ENCODE results near the gene CFAP53. TPM values are rescaled to one million over a fixed set of nuclear protein-coding genes. Genes with fewer than 3 reads are reported as not detected.

CFAP53 gene
- polyA plus RNA-seq, 2 of the 4 experiments (the other 2 are of a cell fraction): 0.54 to 0.66 TPM

DNA sequence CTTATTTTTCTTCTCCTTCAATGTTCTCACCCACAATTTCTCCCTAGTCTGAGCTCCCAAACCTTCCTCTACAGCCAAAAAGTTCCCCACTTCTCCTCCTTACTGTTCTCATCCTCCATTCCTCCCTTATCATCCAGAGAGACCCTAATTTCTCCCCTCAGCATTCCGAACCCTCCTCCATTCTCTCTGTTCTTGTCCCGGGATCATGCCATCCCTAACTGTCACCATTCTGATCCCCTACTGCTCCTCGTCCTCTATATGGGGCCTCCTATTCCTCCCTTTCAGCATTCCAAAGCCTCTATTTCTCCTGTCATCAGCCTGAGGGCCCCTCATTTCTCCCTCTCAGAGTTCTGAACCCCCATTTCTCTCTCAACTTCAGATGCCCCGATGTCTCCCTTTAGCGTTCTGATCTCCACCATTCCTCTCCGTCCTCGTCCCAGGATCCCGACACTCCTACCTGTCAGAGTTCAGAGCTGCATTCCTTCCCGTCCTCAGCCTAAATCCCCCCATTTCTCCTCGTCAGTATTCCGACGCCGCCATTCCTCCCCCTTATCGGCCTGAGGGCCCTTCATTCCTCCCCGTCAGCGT is 14.5 kb upstream of the CFAP53 start:
- Histone ChIP-seq H3K9me3 (no peaks in the 10 kb centered on the region), H3K4me2 (peak overlapping the region; percentile 90), H3K27ac (peak overlapping the region; percentile 92 to 95), H3K4me1 (peaks cover 26% of the 10 kb centered on the region; the same call in 2 of the 3 replicates), H3K4me3 (peak overlapping the region; percentile 87)
- DNase-seq (ENCODE audit: low read depth in 1 of 2, low spot score in 1 of 2) (no peak), FAIRE-seq (no peak), ATAC-seq (no peak)
- ChIA-PET CTCF (interaction anchor here (1.2 to 1.4 kb wide), 2 partner anchors 9 to 12 kb away, joined by 5 read pairs; no protein-coding TSS in a partner anchor), POLR2A (interaction anchor here (1.2 to 1.5 kb wide), 3 partner anchors 14 to 94 kb away, joined by 5 to 14 read pairs (median 10); partner anchors contain the start of genes CFAP53 and SKA1)
- WGBS (ENCODE audit: missing lambda C conversion rate): under 1% methylated on average over 16 of the region's 16 CpGs
- TF ChIP-seq NPAS2 (CRISPR knock-in tag; IDR thresholded peaks at IDR 0.05; ENCODE audit: borderline replicate concordance): no peak
- no peak for TF ChIP-seq HOXB5 (CRISPR knock-in tag; IDR thresholded peaks at IDR 0.05)
- TF ChIP-seq BCL3 (IDR thresholded peaks at IDR 0.05): no peak
- TF ChIP-seq RAD21 (conservative IDR thresholded peaks at IDR 0.05 in 1 of 2, IDR thresholded peaks at IDR 0.05 in 1 of 2): no peak
- no peak for TF ChIP-seq PBX3 (IDR thresholded peaks at IDR 0.05)
- TF ChIP-seq KDM5A (IDR thresholded peaks at IDR 0.05): no peak
- no peak for TF ChIP-seq EHF (CRISPR knock-in tag; IDR thresholded peaks at IDR 0.05)
- TF ChIP-seq, protein P1, sequence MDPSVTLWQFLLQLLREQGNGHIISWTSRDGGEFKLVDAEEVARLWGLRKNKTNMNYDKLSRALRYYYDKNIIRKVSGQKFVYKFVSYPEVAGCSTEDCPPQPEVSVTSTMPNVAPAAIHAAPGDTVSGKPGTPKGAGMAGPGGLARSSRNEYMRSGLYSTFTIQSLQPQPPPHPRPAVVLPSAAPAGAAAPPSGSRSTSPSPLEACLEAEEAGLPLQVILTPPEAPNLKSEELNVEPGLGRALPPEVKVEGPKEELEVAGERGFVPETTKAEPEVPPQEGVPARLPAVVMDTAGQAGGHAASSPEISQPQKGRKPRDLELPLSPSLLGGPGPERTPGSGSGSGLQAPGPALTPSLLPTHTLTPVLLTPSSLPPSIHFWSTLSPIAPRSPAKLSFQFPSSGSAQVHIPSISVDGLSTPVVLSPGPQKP (IDR thresholded peaks at IDR 0.05; ENCODE audit: low read depth, low read length): no peak
- no peak for TF ChIP-seq HEYL (CRISPR knock-in tag; IDR thresholded peaks at IDR 0.05)
- TF ChIP-seq, protein P2, sequence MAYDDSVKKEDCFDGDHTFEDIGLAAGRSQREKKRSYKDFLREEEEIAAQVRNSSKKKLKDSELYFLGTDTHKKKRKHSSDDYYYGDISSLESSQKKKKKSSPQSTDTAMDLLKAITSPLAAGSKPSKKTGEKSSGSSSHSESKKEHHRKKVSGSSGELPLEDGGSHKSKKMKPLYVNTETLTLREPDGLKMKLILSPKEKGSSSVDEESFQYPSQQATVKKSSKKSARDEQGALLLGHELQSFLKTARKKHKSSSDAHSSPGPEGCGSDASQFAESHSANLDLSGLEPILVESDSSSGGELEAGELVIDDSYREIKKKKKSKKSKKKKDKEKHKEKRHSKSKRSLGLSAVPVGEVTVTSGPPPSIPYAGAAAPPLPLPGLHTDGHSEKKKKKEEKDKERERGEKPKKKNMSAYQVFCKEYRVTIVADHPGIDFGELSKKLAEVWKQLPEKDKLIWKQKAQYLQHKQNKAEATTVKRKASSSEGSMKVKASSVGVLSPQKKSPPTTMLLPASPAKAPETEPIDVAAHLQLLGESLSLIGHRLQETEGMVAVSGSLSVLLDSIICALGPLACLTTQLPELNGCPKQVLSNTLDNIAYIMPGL (CRISPR knock-in tag; IDR thresholded peaks at IDR 0.05; ENCODE audit: borderline replicate concordance): no peak
- TF ChIP-seq HOXB13 (CRISPR knock-in tag; IDR thresholded peaks at IDR 0.05; ENCODE audit: low read depth): no peak

GRCh38 chr18:50279752-50280151 is 13.5 kb upstream of the CFAP53 start:
- no peak for FAIRE-seq
- ChIA-PET POLR2A (no interaction called here), CTCF (interaction anchor here (0.6 to 1.2 kb wide), 2 partner anchors 12 to 77 kb away, joined by 3 read pairs; no protein-coding TSS in a partner anchor)
- Histone ChIP-seq H3K4me1 (peaks cover 26% of the 10 kb centered on the region; the same call in 2 of the 3 replicates), H3K27ac (no peak overlapping the region), H3K9me3 (no peaks in the 10 kb centered on the region), H3K4me2 (peak overlapping the region; percentile 90), H3K4me3 (no peak overlapping the region)
- WGBS (ENCODE audit: missing lambda C conversion rate): 75% methylated on average over 2 of the region's 7 CpGs
- no peak for DNase-seq (ENCODE audit: low read depth in 1 of 2, low spot score in 1 of 2)
- TF ChIP-seq GATA3 (IDR thresholded peaks at IDR 0.05; ENCODE audit: borderline replicate concordance) (no peak), FOSB (CRISPR knock-in tag; IDR thresholded peaks at IDR 0.05) (no peak), RARB (CRISPR knock-in tag; IDR thresholded peaks at IDR 0.05) (no peak), CBX2 (IDR thresholded peaks at IDR 0.05; ENCODE audit: borderline replicate concordance, low read depth) (no peak)
- no peak for ATAC-seq

DNA sequence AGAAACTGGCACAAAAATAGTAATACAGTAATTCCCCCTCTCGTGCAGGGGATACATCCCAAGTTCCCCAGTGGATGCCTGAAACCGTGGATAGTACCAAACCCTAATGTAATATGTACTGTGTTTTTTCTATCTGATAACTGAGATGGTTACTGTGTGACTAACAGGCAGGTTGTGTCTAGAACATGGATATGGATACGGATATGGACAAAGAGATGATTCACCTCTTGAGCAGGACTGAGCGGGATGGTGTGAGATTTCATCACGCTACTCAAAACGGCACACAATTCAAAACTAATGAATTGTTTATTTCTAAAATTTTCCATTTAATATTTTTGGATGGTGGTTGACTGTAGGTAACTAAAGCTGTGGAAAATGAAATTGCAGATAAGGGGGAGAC is 11.6 kb upstream of the CFAP53 start:
- TF ChIP-seq NPAS2 (CRISPR knock-in tag; IDR thresholded peaks at IDR 0.05; ENCODE audit: borderline replicate concordance) (no peak), FOXS1 (CRISPR knock-in tag; IDR thresholded peaks at IDR 0.05) (no peak), EHF (CRISPR knock-in tag; IDR thresholded peaks at IDR 0.05) (no peak), PHF8 (IDR thresholded peaks at IDR 0.05; ENCODE audit: borderline replicate concordance, low read depth) (no peak)
- 70% methylated on average over 6 of the region's 6 CpGs for WGBS (ENCODE audit: missing lambda C conversion rate)
- no peak for FAIRE-seq
- ChIA-PET CTCF (no interaction called here), POLR2A (no interaction called here)
- Histone ChIP-seq H3K4me3 (no peak overlapping the region), H3K4me2 (no peak overlapping the region), H3K4me1 (peaks cover 26% of the 10 kb centered on the region; the same call in 2 of the 3 replicates), H3K27ac (no peak overlapping the region), H3K9me3 (no peaks in the 10 kb centered on the region)
- DNase-seq (ENCODE audit: low read depth in 1 of 2, low spot score in 1 of 2): no peak
- ATAC-seq: no peak
